Activated CD8-positive, alpha-beta memory T cell treated with anti-CD3 and anti-CD28 coated beads for 1 hour (primary cell): ENCODE measurements around the gene P2RX1.
"Not testable (repeated sequence)": the region's sequence is repeated elsewhere in the genome, so short reads cannot be mapped to it uniquely, and the experiment has no call there.

Experiments used
- DNase-seq, 2 donors: peaks; one replicate each; pipeline ENCODE4 v3.0.0-alpha.2; 2020; ENCODE audit warnings: low read depth in 1 of 2; ENCODE audit errors: extremely low read depth in 1 of 2

Gene P2RX1

GRCh38 chr17:3861761-3862681, 54.2 kb downstream of the P2RX1 start:
- no peak for DNase-seq

- no peak for DNase-seq
Observed at GRCh38 chr17:3860939-3861700, 55.1 kb downstream of the P2RX1 start.

GRCh38 chr17:3859940-3860339, 56.3 kb downstream of the P2RX1 start:
- no peak for DNase-seq

- DNase-seq = no peak
Observed at GRCh38 chr17:3857261-3858105, 58.8 kb downstream of the P2RX1 start.

GRCh38 chr17:3854204-3854603, 62.1 kb downstream of the P2RX1 start:
- DNase-seq = not testable (repeated sequence)

- DNase-seq = no peak
Observed at GRCh38 chr17:3852561-3852960, 63.7 kb downstream of the P2RX1 start.

- DNase-seq = no peak
Observed at GRCh38 chr17:3851461-3852100, 64.7 kb downstream of the P2RX1 start.

- no peak for DNase-seq
Observed at GRCh38 chr17:3848229-3848835, 67.9 kb downstream of the P2RX1 start.

- no peak for DNase-seq
Observed at GRCh38 chr17:3847165-3847670, 69.0 kb downstream of the P2RX1 start.
